HepG2 (cell line): ENCODE data around the gene GRM6. TPM values are rescaled to one million over a fixed set of nuclear protein-coding genes. Genes with fewer than 3 reads are reported as not detected.
A peak's percentile ranks its signal among the peaks of the same experiment; 100 is the strongest.

Experiments used
- ARNTL ChIP-seq: sonication (generic); formaldehyde crosslinking; IDR thresholded peaks from 2 replicates; pipeline ENCODE4 v1.4.0; 2020; ENCODE audit warnings: mild to moderate bottlenecking, missing genetic modification reagents
- CCDC6 ChIP-seq: sonication (generic); formaldehyde crosslinking; IDR thresholded peaks from 2 replicates; pipeline ENCODE4 v1.8.1; 2022; ENCODE audit warnings: mild to moderate bottlenecking, missing genetic modification reagents, moderate library complexity
- EEA1 ChIP-seq: sonication (generic); formaldehyde crosslinking; IDR thresholded peaks from 2 replicates; pipeline ENCODE4 v1.5.1; 2020; ENCODE audit warnings: mild to moderate bottlenecking, missing genetic modification reagents, borderline replicate concordance
- IRF2 ChIP-seq: IDR thresholded peaks from 2 replicates; pipeline ENCODE4 v1.6.1; 2018; ENCODE audit warnings: missing genetic modification reagents, missing compliant biosample characterization
- KDM3A ChIP-seq: IDR thresholded peaks from 2 replicates; pipeline ENCODE4 v1.6.1; 2018; ENCODE audit warnings: low read depth, missing compliant biosample characterization
- NR2F2 ChIP-seq: IDR thresholded peaks from 2 replicates; pipeline ENCODE4 v1.6.1; 2012; ENCODE audit warnings: low read depth, inconsistent platforms, borderline replicate concordance
- PCBP1 ChIP-seq: fragments of 200-400 bp; formaldehyde crosslinking; IDR thresholded peaks from 2 replicates; pipeline ENCODE4 v1.6.1; 2017; ENCODE audit warnings: mild to moderate bottlenecking, low read depth, low read length, borderline replicate concordance
- STAT5B ChIP-seq: sonication (generic); formaldehyde crosslinking; IDR thresholded peaks from 2 replicates; pipeline ENCODE4 v1.4.0; 2020; ENCODE audit warnings: missing genetic modification reagents
- ZFY ChIP-seq: sonication (generic); formaldehyde crosslinking; IDR thresholded peaks from 2 replicates; pipeline ENCODE4 v1.4.0; 2020; ENCODE audit warnings: missing genetic modification reagents
- ZNF326 ChIP-seq: sonication (generic); formaldehyde crosslinking; IDR thresholded peaks from 2 replicates; pipeline ENCODE4 v1.4.0; 2020; ENCODE audit warnings: missing genetic modification reagents, borderline replicate concordance
- ZNF354B ChIP-seq: sonication (generic); formaldehyde crosslinking; IDR thresholded peaks from 2 replicates; pipeline ENCODE4 v1.8.0; 2022; ENCODE audit warnings: mild to moderate bottlenecking, missing genetic modification reagents
- ZNF484 ChIP-seq: sonication (generic); formaldehyde crosslinking; IDR thresholded peaks from 2 replicates; pipeline ENCODE4 v1.5.1; 2020; ENCODE audit warnings: mild to moderate bottlenecking, low read depth, missing genetic modification reagents, borderline replicate concordance
- ZNF503 ChIP-seq: sonication (generic); formaldehyde crosslinking; IDR thresholded peaks from 2 replicates; pipeline ENCODE4 v1.4.0; 2020; ENCODE audit warnings: missing genetic modification reagents
- ZNF563 ChIP-seq: sonication (generic); formaldehyde crosslinking; IDR thresholded peaks from 2 replicates; pipeline ENCODE4 v1.8.0; 2022; ENCODE audit warnings: mild to moderate bottlenecking, moderate library complexity, missing genetic modification reagents
- ZNF629 ChIP-seq: sonication (generic); formaldehyde crosslinking; conservative IDR thresholded peaks from 2 replicates; pipeline ENCODE4 v1.5.0; 2020; ENCODE audit warnings: missing genetic modification reagents
- ZNF646 ChIP-seq: sonication (generic); formaldehyde crosslinking; IDR thresholded peaks from 2 replicates; pipeline ENCODE4 v1.9.0; 2021; ENCODE audit warnings: mild to moderate bottlenecking, missing genetic modification reagents
- polyA plus RNA-seq, 8 experiments: library from polyadenylated mRNA; depleted of rRNA in 3 of 8; stranded (reverse) in 7 of 8; unstranded in 1 of 8; fragments of >200 nt; fragmentation: Illumina TruSeq in 4 of 8; extraction: Trizol in 4 of 8; gene quantifications; 2 replicates each; pipeline versions ENCODE4 v1.2.1 to v1.2.3, GENCODE V29; 2011 to 2016; ENCODE audit warnings: low read depth in 4 of 8, missing spikeins in 1 of 8, mixed read lengths in 1 of 8; ENCODE audit not compliant: insufficient read depth in 1 of 8
- total RNA-seq, 5 experiments: library from RNA; depleted of rRNA; stranded (reverse); fragments of >200 nt; fragmentation: Illumina TruSeq; extraction: Trizol; gene quantifications; 2 replicates each; pipeline ENCODE4 v1.2.3, GENCODE V29; 2016; ENCODE audit warnings: low read depth in 1 of 5
- TF ChIP-seq, protein P1 (sequence below), 2 experiments: sonication (generic) in 1 of 2; formaldehyde crosslinking in 1 of 2; IDR thresholded peaks; 2 replicates each; pipeline versions ENCODE4 v1.4.0 to v1.6.1; 2016 to 2020; ENCODE audit warnings: borderline replicate concordance in 1 of 2, low read depth in 1 of 2, mild to moderate bottlenecking in 1 of 2, missing genetic modification reagents in 1 of 2

Gene GRM6
- total and polyA plus RNA-seq, 2 of the 13 experiments (the other 11 are each of a cell fraction or from before 2014, with no cell fraction given), result not detected

DNA sequence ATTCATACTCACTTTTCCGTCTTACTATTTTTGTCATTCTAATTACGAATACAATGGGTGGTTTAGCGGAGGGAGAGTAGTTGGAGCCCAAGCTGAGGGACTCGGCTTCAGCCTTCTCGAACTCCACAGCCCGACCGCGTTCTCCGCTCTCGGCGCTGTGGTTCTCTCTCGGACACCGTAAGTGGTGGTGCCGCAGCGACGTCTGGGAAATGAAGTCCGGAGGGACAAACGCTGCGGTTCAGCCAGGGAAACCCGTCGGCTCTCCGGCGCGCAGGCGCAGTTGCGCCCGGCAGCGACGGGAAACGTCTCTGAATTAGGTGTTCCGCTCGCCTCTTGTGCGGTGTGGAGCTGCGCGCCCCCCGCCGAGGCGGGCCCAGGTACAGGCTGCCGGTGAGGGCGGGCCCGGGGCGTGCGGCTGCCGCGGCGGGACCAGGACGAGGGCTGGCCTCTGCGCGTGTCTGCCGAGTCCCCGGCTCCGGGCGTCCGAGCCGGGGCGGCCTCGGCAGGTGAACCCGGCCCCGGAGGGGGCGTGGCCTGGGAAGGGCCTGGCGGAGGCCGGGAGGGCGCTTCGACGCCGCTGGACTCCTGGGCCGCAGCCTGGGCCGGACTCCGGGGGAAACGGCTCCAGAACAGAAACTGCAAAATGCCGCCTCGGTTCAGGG lies 28.5 kb upstream of the GRM6 start, which contains the start of gene ZNF879 (continued):
- TF ChIP-seq ZNF503 (CRISPR knock-in tag), result no peak
- TF ChIP-seq ZNF354B, result no peak
- TF ChIP-seq CCDC6 (CRISPR knock-in tag), result peak; percentile 74; the same call in 1 of the 2 replicates
- no peak for TF ChIP-seq ARNTL (CRISPR knock-in tag)
- no peak for TF ChIP-seq ZNF484
- TF ChIP-seq IRF2 (CRISPR knock-in tag), result peak; percentile 79; the same call in 1 of the 2 replicates
- TF ChIP-seq ZFY (CRISPR knock-in tag), result peak; percentile 93
- TF ChIP-seq, protein P1, sequence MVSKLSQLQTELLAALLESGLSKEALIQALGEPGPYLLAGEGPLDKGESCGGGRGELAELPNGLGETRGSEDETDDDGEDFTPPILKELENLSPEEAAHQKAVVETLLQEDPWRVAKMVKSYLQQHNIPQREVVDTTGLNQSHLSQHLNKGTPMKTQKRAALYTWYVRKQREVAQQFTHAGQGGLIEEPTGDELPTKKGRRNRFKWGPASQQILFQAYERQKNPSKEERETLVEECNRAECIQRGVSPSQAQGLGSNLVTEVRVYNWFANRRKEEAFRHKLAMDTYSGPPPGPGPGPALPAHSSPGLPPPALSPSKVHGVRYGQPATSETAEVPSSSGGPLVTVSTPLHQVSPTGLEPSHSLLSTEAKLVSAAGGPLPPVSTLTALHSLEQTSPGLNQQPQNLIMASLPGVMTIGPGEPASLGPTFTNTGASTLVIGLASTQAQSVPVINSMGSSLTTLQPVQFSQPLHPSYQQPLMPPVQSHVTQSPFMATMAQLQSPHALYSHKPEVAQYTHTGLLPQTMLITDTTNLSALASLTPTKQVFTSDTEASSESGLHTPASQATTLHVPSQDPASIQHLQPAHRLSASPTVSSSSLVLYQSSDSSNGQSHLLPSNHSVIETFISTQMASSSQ (IDR thresholded peaks at IDR 0.05; ENCODE audit: low read depth), result no peak
- TF ChIP-seq, protein P1 (CRISPR knock-in tag; IDR thresholded peaks at IDR 0.05; ENCODE audit: borderline replicate concordance), result no peak; the same call in 1 of the 2 replicates
- TF ChIP-seq ZNF326, result no peak
- 0 out of 2 replicates have a peak, but pooled peaks have one; percentile 43 for TF ChIP-seq ZNF563 (CRISPR knock-in tag)
- TF ChIP-seq PCBP1, result no peak
- no peak for TF ChIP-seq ZNF646
- no peak for TF ChIP-seq STAT5B (CRISPR knock-in tag)
- TF ChIP-seq KDM3A (CRISPR knock-in tag), result no peak
- no peak for TF ChIP-seq ZNF629
- TF ChIP-seq NR2F2, result no peak; the same call in 1 of the 2 replicates
- TF ChIP-seq EEA1, result no peak
